Small intestine (tissue), 7 donors: ENCODE measurements around the gene SLC31A1. TPM values are rescaled to one million over a fixed set of nuclear protein-coding genes. Genes with fewer than 3 reads are reported as not detected.
A peak's percentile ranks its signal among the peaks of the same experiment; 100 is the strongest.
"Not testable (repeated sequence)": the region's sequence is repeated elsewhere in the genome, so short reads cannot be mapped to it uniquely, and the experiment has no call there.

Experiments
- DNase-seq, 2 donors: peaks; one replicate each; pipeline versions ENCODE4 v3.0.0 to v3.0.0-alpha.2; 2013
- FAIRE-seq: peaks from 2 replicates; lab custom pipeline; 2012; peaks lifted over from hg19 to GRCh38; lab: Jason Lieb, UNC
- H3K27ac ChIP-seq, 3 donors: one replicate each; pipeline ENCODE4 v1.5.1; 2013; ENCODE audit warnings: low read length in 2 of 3, mild to moderate bottlenecking in 2 of 3, control low read depth in 1 of 3, inconsistent platforms in 1 of 3, low read depth in 1 of 3, moderate library complexity in 1 of 3
- H3K27me3 ChIP-seq, 3 donors: one replicate each; pipeline ENCODE4 v1.6.1; 2013; ENCODE audit warnings: low read length in 3 of 3, inconsistent platforms in 1 of 3; ENCODE audit not compliant: control insufficient read depth in 3 of 3, insufficient read depth in 3 of 3
- H3K36me3 ChIP-seq, 3 donors: one replicate each; pipeline ENCODE4 v1.6.1; 2013; ENCODE audit warnings: low read length in 3 of 3, inconsistent platforms in 1 of 3, low read depth in 1 of 3, mild to moderate bottlenecking in 1 of 3, moderate library complexity in 1 of 3; ENCODE audit not compliant: control insufficient read depth in 3 of 3, insufficient read depth in 2 of 3
- H3K4me1 ChIP-seq, 3 donors: one replicate each; pipeline ENCODE4 v1.6.1; 2013; ENCODE audit warnings: low read length in 2 of 3, inconsistent platforms in 1 of 3, low read depth in 1 of 3, mild to moderate bottlenecking in 1 of 3, moderate library complexity in 1 of 3; ENCODE audit not compliant: control insufficient read depth in 3 of 3, insufficient read depth in 2 of 3
- H3K4me3 ChIP-seq, 3 donors: one replicate each; pipeline ENCODE4 v1.5.1; 2013; ENCODE audit warnings: low read length in 3 of 3, control low read depth in 1 of 3, inconsistent platforms in 1 of 3, low read depth in 1 of 3, mild to moderate bottlenecking in 1 of 3, moderate library complexity in 1 of 3
- H3K9me3 ChIP-seq, 2 donors: one replicate each; pipeline ENCODE4 v1.6.1; 2013; ENCODE audit warnings: low read depth in 1 of 2, low read length in 1 of 2; ENCODE audit not compliant: control insufficient read depth in 2 of 2, insufficient read depth in 1 of 2
- WGBS, 3 donors: extraction: QIAGEN DNeasy Blood & Tissue Kit; methylation state at CpG; one replicate each; pipeline ENCODE4 v1.1.7; 2013; 5-methylcytosine and 5-hydroxymethylcytosine counted together
- polyA plus RNA-seq, 4 donors: library from polyadenylated mRNA; stranded (reverse) in 3 of 4; unstranded in 1 of 4; fragments of 200-250 nt in 3 of 4; fragments of 120-200 nt in 1 of 4; gene quantifications; one replicate each; pipeline versions ENCODE4 v1.2.1 to v1.2.3, GENCODE V29; 2013
- donor health status: healthy with polysubstance abuse.
- donor health status: control.
- donor health status: control.
- donor health status: Bipolar disorder and iron deficiency.
- donor health status: healthy.

The SLC31A1 gene
- polyA plus RNA-seq, 4 donors, result 27.5 to 40.6 (median 29.6) TPM

- peaks cover 7 to 14% (median 9%) of the 10 kb centered on the region in 3 donors for H3K4me1 ChIP-seq
- H3K27ac ChIP-seq, result peak overlapping the region; percentile 84 to 95 (median 92)
- peak overlapping the region in 2 of 3 donors; percentile 62 to 94 for H3K4me3 ChIP-seq
- peaks cover 0 to 10% (median 0%) of the 10 kb centered on the region in 3 donors for H3K36me3 ChIP-seq
- FAIRE-seq (no peak), DNase-seq (peak; percentile 82 to 94)
- H3K9me3 ChIP-seq, result no peaks in the 10 kb centered on the region
- 16 to 43% (median 28%) methylated on average over 5 of the region's 5 CpGs for WGBS, 3 donors
- no peaks in the 10 kb centered on the region for H3K27me3 ChIP-seq
These were observed 1.1 kb downstream of the SLC31A1 start for GRCh38 chr9:113222482-113222841.

- no peaks in the 10 kb centered on the region for H3K9me3 ChIP-seq
- DNase-seq, result no peak
- H3K4me1 ChIP-seq, result peaks cover 13 to 16% (median 14%) of the 10 kb centered on the region in 3 donors
- WGBS, 3 donors, result 83 to 92% (median 87%) methylated on average over 2 of the region's 2 CpGs
- H3K4me3 ChIP-seq, result no peak overlapping the region
- FAIRE-seq, result no peak
- H3K27ac ChIP-seq, result no peak overlapping the region
- no peaks in the 10 kb centered on the region for H3K27me3 ChIP-seq
- peaks cover 0 to 8% (median 0%) of the 10 kb centered on the region in 3 donors for H3K36me3 ChIP-seq
These were observed 2.6 kb downstream of the SLC31A1 start for GRCh38 chr9:113223963-113224362.

DNA sequence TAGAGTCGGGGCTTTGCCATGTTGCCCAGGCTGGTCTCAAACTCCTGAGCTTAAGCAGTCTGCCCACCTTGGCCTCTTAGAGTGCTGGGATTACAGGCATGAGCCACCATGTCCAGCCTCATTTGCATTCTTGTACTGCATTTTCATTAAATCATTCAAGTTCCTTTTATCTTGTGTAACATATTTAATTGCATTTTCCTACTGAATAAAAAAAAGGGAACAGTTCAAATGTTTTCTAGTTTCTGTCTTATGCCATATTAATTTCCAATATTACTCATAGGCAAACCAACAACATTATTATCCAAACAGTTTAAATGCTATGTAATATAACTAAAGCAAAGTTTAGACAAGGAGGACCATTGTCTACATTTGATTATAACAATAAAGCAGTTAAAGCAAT, 6.1 kb downstream of the SLC31A1 start:
- Histone ChIP-seq H3K4me3 (no peak overlapping the region), H3K27me3 (no peaks in the 10 kb centered on the region), H3K4me1 (peaks cover 6 to 13% (median 7%) of the 10 kb centered on the region in 3 donors), H3K36me3 (peaks cover 0 to 8% (median 3%) of the 10 kb centered on the region in 3 donors), H3K27ac (no peak overlapping the region), H3K9me3 (no peaks in the 10 kb centered on the region)
- WGBS, 3 donors, result 0 to 68% (median 48%) methylated on average over 1 of the region's 1 CpG
- FAIRE-seq (no peak), DNase-seq (no peak)

GRCh38 chr9:113228130-113228665, 6.9 kb downstream of the SLC31A1 start:
- FAIRE-seq (no peak), DNase-seq (peak; percentile 55 to 64)
- no peak overlapping the region for H3K4me3 ChIP-seq
- 56 to 60% (median 57%) methylated on average over 3 of the region's 3 CpGs for WGBS, 3 donors
- peaks cover 3 to 10% (median 7%) of the 10 kb centered on the region in 3 donors for H3K4me1 ChIP-seq
- peaks cover 0 to 8% (median 3%) of the 10 kb centered on the region in 3 donors for H3K36me3 ChIP-seq
- H3K27me3 ChIP-seq, result no peaks in the 10 kb centered on the region
- H3K9me3 ChIP-seq, result no peaks in the 10 kb centered on the region
- peak overlapping the region in 2 of 3 donors; percentile 60 for H3K27ac ChIP-seq

GRCh38 chr9:113231701-113232100, 10.4 kb downstream of the SLC31A1 start:
- Histone ChIP-seq H3K36me3 (peaks cover 0 to 3% (median 2%) of the 10 kb centered on the region in 3 donors), H3K9me3 (no peaks in the 10 kb centered on the region), H3K27me3 (no peaks in the 10 kb centered on the region), H3K4me3 (no peak overlapping the region), H3K4me1 (peaks cover 2 to 9% (median 5%) of the 10 kb centered on the region in 3 donors), H3K27ac (no peak overlapping the region)
- DNase-seq, result no peak
- FAIRE-seq, result no peak
- 29 to 82% (median 61%) methylated on average over 2 of the region's 2 CpGs for WGBS, 3 donors

GRCh38 chr9:113235701-113236255, 14.4 kb downstream of the SLC31A1 start:
- 80 to 93% (median 87%) methylated on average over 10 of the region's 10 CpGs for WGBS, 3 donors
- H3K27me3 ChIP-seq, H3K9me3 ChIP-seq, H3K27ac ChIP-seq, H3K36me3 ChIP-seq, H3K4me3 ChIP-seq, FAIRE-seq, DNase-seq, H3K4me1 ChIP-seq: not testable (repeated sequence)

GRCh38 chr9:113237026-113237425, 15.7 kb downstream of the SLC31A1 start:
- no peaks in the 10 kb centered on the region for H3K9me3 ChIP-seq
- H3K4me1 ChIP-seq, result peaks cover 0 to 3% (median 0%) of the 10 kb centered on the region in 3 donors
- no peaks in the 10 kb centered on the region for H3K27me3 ChIP-seq
- no peak for DNase-seq
- no peak overlapping the region for H3K4me3 ChIP-seq
- no peak for FAIRE-seq
- H3K27ac ChIP-seq, result no peak overlapping the region
- no peaks in the 10 kb centered on the region for H3K36me3 ChIP-seq
- WGBS, 3 donors, result 89 to 92% (median 90%) methylated on average over 4 of the region's 4 CpGs

GRCh38 chr9:113238202-113238858, 17.0 kb downstream of the SLC31A1 start:
- H3K36me3 ChIP-seq, result no peaks in the 10 kb centered on the region
- 89 to 94% (median 93%) methylated on average over 10 of the region's 10 CpGs for WGBS, 3 donors
- no peaks in the 10 kb centered on the region for H3K9me3 ChIP-seq
- H3K4me1 ChIP-seq, result no peaks in the 10 kb centered on the region
- DNase-seq, result no peak
- no peaks in the 10 kb centered on the region for H3K27me3 ChIP-seq
- FAIRE-seq, result no peak
- no peak overlapping the region for H3K27ac ChIP-seq
- H3K4me3 ChIP-seq, result no peak overlapping the region
